Thyroid gland (tissue), 4 donors: ENCODE measurements around the gene ETV3L. TPM values are rescaled to one million over a fixed set of nuclear protein-coding genes. Genes with fewer than 3 reads are reported as not detected.

Experiments
- DNase-seq, 2 donors: peaks; one replicate each; pipeline ENCODE4 v3.0.0-alpha.2; 2019
- H3K27ac ChIP-seq, 3 donors: fragments of 200-600 bp; sonication (generic); 1 replicate in 2 of 3; 2 replicates in 1 of 3; pipeline ENCODE4 v1.5.1; 2016 to 2019; ENCODE audit warnings: mild to moderate bottlenecking in 1 of 3, moderate library complexity in 1 of 3
- H3K27me3 ChIP-seq: fragments of 200-600 bp; sonication (generic); one replicate; pipeline ENCODE4 v1.5.1; 2019
- H3K36me3 ChIP-seq, 2 donors: fragments of 200-600 bp; sonication (generic); one replicate each; pipeline ENCODE4 v1.5.1; 2016 to 2019
- H3K4me1 ChIP-seq, 2 donors: fragments of 200-600 bp; sonication (generic); one replicate each; pipeline ENCODE4 v1.5.1; 2017 to 2019
- H3K4me3 ChIP-seq, 3 donors: fragments of 200-600 bp; sonication (generic); replicated peaks in 1 of 3; 1 replicate in 2 of 3; 2 replicates in 1 of 3; pipeline ENCODE4 v1.5.1; 2016; ENCODE audit warnings: mild to moderate bottlenecking in 1 of 3
- H3K9me3 ChIP-seq: fragments of 200-600 bp; sonication (generic); one replicate; pipeline ENCODE4 v1.5.1; 2017
- CTCF ChIP-seq, 6 experiments: fragments of 200-600 bp in 3 of 6; fragments of 450-650 bp in 3 of 6; sonication (generic) in 3 of 6; IDR thresholded peaks; one replicate each; pipeline ENCODE4 v1.5.1; 2016 to 2019; ENCODE audit warnings: antibody characterized with exemption in 6 of 6, mild to moderate bottlenecking in 2 of 6, inconsistent platforms in 1 of 6, moderate library complexity in 1 of 6
- POLR2A ChIP-seq, 2 donors: fragments of 450-650 bp; IDR thresholded peaks; one replicate each; pipeline ENCODE4 v1.6.1; 2017; ENCODE audit warnings: antibody characterized with exemption in 2 of 2, mild to moderate bottlenecking in 2 of 2, moderate library complexity in 1 of 2
- WGBS, 2 donors: methylation state at CpG; one replicate each; pipeline ENCODE4 v1.1.5; 2017; 5-methylcytosine and 5-hydroxymethylcytosine counted together
- intact Hi-C: fragments of 100-400 bp; cut with DNase I; formaldehyde crosslinking; loops from one replicate; pipeline ENCODE4 v1.15.1; 2023
- total RNA-seq, 4 donors: library from RNA; depleted of rRNA; stranded (reverse); fragments of >200 nt; gene quantifications; one replicate each; pipeline ENCODE4 v1.2.3, GENCODE V29; 2016

Gene ETV3L
- total RNA-seq, 4 donors from 2014 or later: not detected

DNA sequence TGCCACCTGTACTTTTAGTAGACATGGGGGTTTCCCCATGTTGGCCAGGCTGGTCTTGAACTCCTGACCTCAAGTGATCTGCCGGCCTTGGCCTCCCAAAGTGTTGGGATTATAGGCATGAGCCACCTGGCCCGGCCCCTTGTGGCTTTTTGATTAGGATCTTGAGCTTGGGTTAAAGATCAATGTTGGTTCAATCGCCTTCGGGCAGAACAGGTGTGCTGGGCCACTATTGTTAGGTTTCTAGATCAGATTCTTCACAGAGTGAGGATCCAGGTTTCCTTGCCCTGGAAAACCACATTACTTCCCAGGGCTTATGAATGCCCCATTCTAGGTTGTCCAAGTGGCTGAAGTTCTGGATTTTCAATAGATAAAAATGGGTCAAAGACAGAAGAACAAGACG, 32.5 kb upstream of the ETV3L start:
- peaks cover 14 to 15% of the 10 kb centered on the region in 2 donors for H3K4me1 ChIP-seq
- no peak for DNase-seq
- H3K9me3 ChIP-seq: no peaks in the 10 kb centered on the region
- H3K27ac ChIP-seq: no peak overlapping the region
- no peak overlapping the region for H3K4me3 ChIP-seq
- no peak for TF ChIP-seq POLR2A (IDR thresholded peaks at IDR 0.05)
- TF ChIP-seq CTCF (IDR thresholded peaks at IDR 0.05): no peak
- 87 to 93% methylated on average over 5 of the region's 5 CpGs for WGBS, 2 donors
- H3K27me3 ChIP-seq: no peaks in the 10 kb centered on the region
- peaks cover 42 to 63% of the 10 kb centered on the region in 2 donors for H3K36me3 ChIP-seq
- intact Hi-C loops: no loop called here

DNA sequence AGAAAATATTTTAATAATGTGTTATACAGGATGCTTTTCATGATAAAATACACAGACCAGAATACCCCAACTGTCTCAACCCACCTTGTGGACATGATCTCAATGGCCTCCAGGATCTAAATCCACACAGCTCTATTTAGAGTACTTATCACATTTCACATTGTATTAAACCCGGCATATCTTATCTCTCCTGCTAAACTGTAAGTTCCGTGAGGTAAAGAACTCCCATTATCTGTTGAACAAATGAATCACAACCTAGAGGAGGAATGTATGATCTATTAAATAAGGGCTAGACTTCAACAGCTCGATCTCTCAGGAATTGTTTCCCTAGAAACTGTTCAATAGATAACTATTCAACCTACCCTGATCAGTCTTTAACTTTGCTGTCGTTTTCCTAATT, 31.7 kb upstream of the ETV3L start:
- H3K27me3 ChIP-seq: no peaks in the 10 kb centered on the region
- H3K27ac ChIP-seq: no peak overlapping the region
- H3K9me3 ChIP-seq: no peaks in the 10 kb centered on the region
- no peak for DNase-seq
- peaks cover 42 to 63% of the 10 kb centered on the region in 2 donors for H3K36me3 ChIP-seq
- peaks cover 6 to 11% of the 10 kb centered on the region in 2 donors for H3K4me1 ChIP-seq
- no peak overlapping the region for H3K4me3 ChIP-seq
- WGBS, 2 donors: 89 to 91% methylated on average over 4 of the region's 4 CpGs
- intact Hi-C loops: no loop called here
- TF ChIP-seq CTCF (IDR thresholded peaks at IDR 0.05) (no peak), POLR2A (IDR thresholded peaks at IDR 0.05) (no peak)

DNA sequence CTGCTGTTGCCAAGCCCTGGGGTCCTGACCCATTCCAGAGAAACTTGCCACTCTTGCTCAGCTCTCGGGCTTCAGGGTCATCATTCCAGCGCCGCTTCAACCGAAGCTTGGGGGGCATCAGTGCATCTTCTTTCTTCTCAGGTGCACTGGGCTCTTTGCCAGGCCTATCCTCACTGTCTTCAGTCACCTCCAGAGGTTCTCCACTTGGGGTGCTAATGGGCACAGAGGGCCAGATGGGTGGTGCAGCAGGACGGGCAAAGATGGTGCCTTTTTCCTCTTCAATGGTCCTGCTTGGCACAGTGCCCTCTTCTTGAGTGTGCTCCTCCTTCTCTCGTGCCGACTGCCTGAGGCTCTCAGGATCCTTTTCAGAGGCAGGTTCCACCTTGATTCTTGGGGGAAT, 25.2 kb upstream of the ETV3L start:
- peak; percentile 27 to 32 for DNase-seq
- WGBS, 2 donors: 67 to 71% methylated on average over 7 of the region's 7 CpGs
- intact Hi-C loops: no loop called here
- Histone ChIP-seq H3K4me1 (peaks cover 0 to 12% of the 10 kb centered on the region in 2 donors), H3K4me3 (no peak overlapping the region), H3K9me3 (no peaks in the 10 kb centered on the region), H3K27me3 (no peaks in the 10 kb centered on the region), H3K27ac (no peak overlapping the region), H3K36me3 (peaks cover 25 to 29% of the 10 kb centered on the region in 2 donors)
- TF ChIP-seq CTCF (IDR thresholded peaks at IDR 0.05): no peak
- no peak for TF ChIP-seq POLR2A (IDR thresholded peaks at IDR 0.05)

DNA sequence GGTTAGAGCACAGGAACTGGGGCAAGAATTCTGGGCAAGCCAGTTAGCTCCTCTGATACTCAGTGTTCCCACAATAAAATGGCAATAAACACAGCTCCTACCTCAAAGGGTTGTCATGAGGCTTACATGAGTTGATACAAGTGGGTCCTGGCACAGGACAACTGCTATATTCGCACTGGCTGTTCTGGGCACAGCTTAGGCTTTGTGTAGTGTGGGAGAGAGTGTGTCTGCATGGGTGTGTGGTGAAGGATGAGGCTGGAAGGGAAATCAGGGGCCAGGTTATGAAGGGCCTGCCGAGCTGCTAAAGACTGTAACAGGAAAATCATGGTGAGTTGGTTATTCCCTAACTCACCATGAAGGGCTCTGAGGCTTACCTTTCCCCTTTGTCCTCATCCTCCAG, 19.8 kb upstream of the ETV3L start:
- peaks cover 6 to 12% of the 10 kb centered on the region in 2 donors for H3K36me3 ChIP-seq

GRCh38 chr1:157119008-157119407, 19.4 kb upstream of the ETV3L start:
- no peaks in the 10 kb centered on the region for H3K4me1 ChIP-seq
- intact Hi-C loops: no loop called here
- H3K27me3 ChIP-seq: no peaks in the 10 kb centered on the region
- 82 to 86% methylated on average over 9 of the region's 9 CpGs for WGBS, 2 donors
- H3K4me3 ChIP-seq: no peak overlapping the region
- no peak for DNase-seq
- no peak overlapping the region for H3K27ac ChIP-seq
- TF ChIP-seq CTCF (IDR thresholded peaks at IDR 0.05) (no peak), POLR2A (IDR thresholded peaks at IDR 0.05) (no peak)
- H3K36me3 ChIP-seq: peaks cover 6 to 10% of the 10 kb centered on the region in 2 donors
- H3K9me3 ChIP-seq: no peaks in the 10 kb centered on the region

More for the DNA sequence above, 19.8 kb upstream of the ETV3L start:
- intact Hi-C loops: no loop called here
- no peaks in the 10 kb centered on the region for H3K27me3 ChIP-seq
- TF ChIP-seq CTCF (IDR thresholded peaks at IDR 0.05) (no peak), POLR2A (IDR thresholded peaks at IDR 0.05) (no peak)
- no peak overlapping the region for H3K4me3 ChIP-seq
- no peaks in the 10 kb centered on the region for H3K4me1 ChIP-seq
- no peaks in the 10 kb centered on the region for H3K9me3 ChIP-seq
- no peak overlapping the region for H3K27ac ChIP-seq
- 85 to 90% methylated on average over 2 of the region's 2 CpGs for WGBS, 2 donors
- no peak for DNase-seq
